Pons (tissue), 1 donor: Measurements from ENCODE around the gene ARHGAP15.

Source experiments
- DNase-seq: peaks from one replicate; pipeline ENCODE4 v3.0.0-alpha.2; 2016; ENCODE audit warnings: low spot score

ARHGAP15 gene

GRCh38 chr2:143632751-143633374 lies 503.6 kb downstream of the ARHGAP15 start:
- no peak for DNase-seq

DNA sequence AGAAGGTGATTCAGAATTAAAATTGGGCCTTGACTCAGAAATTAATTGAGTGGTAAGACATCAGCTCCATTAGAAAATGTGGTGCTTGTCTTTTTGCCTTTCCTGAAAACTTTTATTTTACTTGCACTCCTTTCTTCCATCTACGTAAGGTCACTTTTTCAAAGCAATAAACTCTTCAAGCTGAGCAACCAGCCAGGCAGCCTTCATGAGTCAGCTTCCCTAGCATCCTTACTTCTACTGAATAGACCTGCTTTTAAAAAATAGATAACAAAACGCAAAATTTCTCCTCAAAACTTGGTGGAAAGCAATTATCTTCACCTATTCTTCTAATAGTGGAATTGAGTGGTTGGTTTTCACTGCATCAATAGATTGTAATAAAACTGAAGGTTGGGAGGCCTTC lies 504.2 kb downstream of the ARHGAP15 start:
- DNase-seq, result no peak

GRCh38 chr2:143635302-143635701 lies 506.1 kb downstream of the ARHGAP15 start:
- DNase-seq, result no peak

GRCh38 chr2:143635936-143636335 lies 506.7 kb downstream of the ARHGAP15 start:
- no peak for DNase-seq

GRCh38 chr2:143640826-143641225 lies 511.6 kb downstream of the ARHGAP15 start:
- DNase-seq, result no peak

- no peak for DNase-seq
Measured at GRCh38 chr2:143645921-143646645, 516.9 kb downstream of the ARHGAP15 start.

GRCh38 chr2:143649226-143649740 lies 520.1 kb downstream of the ARHGAP15 start:
- no peak for DNase-seq

- DNase-seq, result no peak
Measured at GRCh38 chr2:143652692-143653091, 523.5 kb downstream of the ARHGAP15 start.

- DNase-seq, result peak; percentile 61
Measured at GRCh38 chr2:143668234-143668633, 539.0 kb downstream of the ARHGAP15 start.

GRCh38 chr2:143674051-143674450 lies 544.8 kb downstream of the ARHGAP15 start:
- DNase-seq, result no peak

GRCh38 chr2:143675021-143675420 lies 545.8 kb downstream of the ARHGAP15 start:
- DNase-seq, result no peak

DNA sequence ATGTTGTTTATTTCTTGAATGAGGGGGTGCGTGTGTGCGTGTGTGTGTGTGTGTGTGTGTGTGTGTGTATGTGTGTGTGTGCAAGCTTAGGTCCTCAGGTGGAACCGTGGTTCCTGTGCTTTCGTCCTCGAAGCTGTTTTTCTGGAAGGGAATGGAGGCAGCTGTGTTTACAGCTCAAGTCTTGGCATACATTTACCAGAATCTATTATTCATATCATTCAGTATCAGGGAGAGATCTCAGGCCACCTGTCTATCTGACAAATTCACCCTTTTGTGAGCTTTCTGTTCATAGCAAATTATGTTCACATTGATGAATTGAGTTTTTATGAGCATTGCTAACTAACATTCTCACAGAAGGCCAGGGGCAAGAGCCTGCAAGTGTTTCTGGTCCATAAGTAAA lies 550.4 kb downstream of the ARHGAP15 start:
- no peak for DNase-seq

GRCh38 chr2:143680885-143681405 lies 551.7 kb downstream of the ARHGAP15 start:
- DNase-seq, result no peak

DNA sequence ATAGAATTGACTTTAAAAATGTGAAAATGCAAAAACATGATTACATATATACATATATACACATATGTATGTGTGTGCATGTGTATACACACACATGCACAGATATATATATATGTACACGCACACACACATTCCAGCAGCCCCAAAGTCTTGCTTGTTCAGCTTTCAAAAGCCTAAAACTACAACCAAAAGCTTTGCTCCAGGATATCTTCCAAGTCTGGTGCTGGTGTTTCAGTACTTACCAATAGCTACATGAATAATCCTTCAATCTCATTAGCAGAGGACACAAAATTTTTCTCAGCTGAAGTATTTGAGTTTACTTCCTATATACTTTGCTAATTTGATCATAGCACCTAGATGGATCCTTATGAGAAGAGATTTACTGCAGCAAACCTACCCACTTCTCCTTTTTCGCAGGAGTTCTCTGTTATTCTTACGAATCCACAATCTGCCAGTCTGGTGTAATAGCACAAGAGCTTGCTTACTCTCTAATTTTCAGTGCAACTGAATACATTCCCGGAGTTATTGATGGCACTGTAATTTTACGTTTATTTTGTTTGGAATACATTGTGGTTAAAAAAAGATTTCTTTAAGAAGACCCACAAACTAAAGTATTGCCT lies 553.3 kb downstream of the ARHGAP15 start:
- DNase-seq, result no peak

DNA sequence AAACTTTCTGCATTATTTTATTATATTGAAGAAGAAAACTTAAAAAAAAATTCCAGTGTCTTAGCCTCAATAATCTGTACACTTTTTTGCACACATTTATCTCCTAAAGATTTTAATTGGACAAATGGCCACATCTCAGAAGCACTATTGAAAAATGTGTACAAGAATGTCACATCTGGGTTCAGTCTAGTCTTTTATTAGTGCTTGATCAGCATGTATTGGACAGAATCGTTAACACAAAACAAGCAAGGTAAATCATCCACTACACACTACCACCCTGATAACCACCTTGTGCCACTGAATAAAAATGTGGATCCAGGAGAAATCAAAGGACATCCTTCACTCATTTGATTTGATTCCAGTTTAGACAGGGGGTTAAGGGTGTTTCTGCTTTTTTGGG lies 554.8 kb downstream of the ARHGAP15 start:
- no peak for DNase-seq

GRCh38 chr2:143684551-143685320 lies 555.5 kb downstream of the ARHGAP15 start:
- DNase-seq, result peak; percentile 63

DNA sequence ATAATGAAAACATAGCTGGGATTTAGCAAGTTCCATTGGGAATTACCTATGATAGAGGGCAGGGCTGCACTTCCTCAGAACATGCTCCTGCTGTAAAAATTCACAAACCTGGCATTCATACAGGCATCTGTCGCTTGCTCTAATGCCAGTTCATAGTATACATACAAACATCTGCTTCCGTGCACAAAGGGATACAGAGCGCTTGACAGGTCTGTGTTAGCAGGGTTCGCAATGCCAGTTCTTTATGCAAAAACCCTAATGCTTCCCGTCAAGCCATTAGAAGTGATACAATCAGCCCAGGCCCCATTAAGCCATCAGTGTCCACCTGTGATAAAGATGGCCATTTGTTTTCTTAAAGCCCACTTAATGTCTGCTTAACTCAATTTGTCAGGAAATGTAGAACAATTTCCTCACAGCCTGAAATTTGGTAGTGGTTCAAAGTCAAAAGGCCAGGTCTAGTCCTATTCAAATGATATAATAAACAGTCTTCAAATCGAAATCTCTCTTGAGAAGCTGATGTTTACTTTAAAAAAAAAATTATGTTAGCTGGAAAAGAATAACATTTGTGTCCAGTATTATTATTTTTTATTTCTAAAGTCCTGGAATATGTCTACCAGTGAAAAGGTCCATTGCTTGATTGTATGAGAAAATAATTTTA lies 556.3 kb downstream of the ARHGAP15 start:
- DNase-seq, result peak; percentile 15

GRCh38 chr2:143686585-143687164 lies 557.5 kb downstream of the ARHGAP15 start:
- DNase-seq, result peak; percentile 70

GRCh38 chr2:143688248-143688647 lies 559.0 kb downstream of the ARHGAP15 start:
- no peak for DNase-seq

DNA sequence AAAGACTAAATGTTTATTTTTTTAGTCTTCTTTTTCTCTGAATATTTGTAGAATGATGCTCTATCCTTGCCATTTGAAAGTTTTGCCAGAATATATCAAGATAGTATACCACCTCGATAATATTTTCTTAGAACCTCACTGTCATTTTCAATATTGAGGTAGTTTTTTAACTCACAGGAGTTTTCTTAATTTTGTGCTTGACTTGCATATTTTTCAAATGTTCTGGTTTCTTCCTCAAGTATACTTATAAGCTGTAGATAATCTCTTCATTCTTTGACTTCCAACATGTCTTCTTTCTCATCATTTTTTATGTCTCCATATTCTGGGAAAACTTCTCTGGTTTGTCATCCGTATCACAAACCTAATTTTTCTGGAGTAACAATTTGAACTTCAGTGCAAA lies 559.6 kb downstream of the ARHGAP15 start:
- DNase-seq, result no peak

DNA sequence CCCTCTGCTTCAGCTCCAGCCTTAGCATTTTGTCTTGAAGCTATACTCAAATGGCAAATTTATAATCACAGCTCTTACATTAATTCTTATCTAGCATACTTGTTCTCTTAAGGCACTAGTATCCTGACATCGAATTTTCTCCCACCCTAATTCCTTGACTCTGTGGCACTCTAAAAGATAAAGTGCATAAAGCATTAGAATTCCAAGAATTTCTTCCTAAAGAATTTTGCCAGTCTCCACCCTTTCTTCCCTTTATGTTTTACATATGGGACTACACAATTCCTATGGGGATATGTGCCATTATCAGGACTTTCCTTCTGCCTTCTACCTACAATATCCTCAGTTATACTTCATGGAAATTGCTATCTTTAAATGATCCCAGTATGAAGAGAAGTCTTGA lies 560.3 kb downstream of the ARHGAP15 start:
- no peak for DNase-seq
